HG03342 (cell line): Measurements from ENCODE around the gene TBC1D17.

Experiments
- ATAC-seq: cut with Tn5 transposase; IDR thresholded peaks from one replicate; pipeline ENCODE4 v1.9.1; 2021; ENCODE audit warnings: mild to moderate bottlenecking, moderate library complexity; ENCODE audit not compliant: unreplicated experiment

The TBC1D17 gene

GRCh38 chr19:49860336-49861102, 17.0 kb upstream of the TBC1D17 start:
- ATAC-seq: no peak

DNA sequence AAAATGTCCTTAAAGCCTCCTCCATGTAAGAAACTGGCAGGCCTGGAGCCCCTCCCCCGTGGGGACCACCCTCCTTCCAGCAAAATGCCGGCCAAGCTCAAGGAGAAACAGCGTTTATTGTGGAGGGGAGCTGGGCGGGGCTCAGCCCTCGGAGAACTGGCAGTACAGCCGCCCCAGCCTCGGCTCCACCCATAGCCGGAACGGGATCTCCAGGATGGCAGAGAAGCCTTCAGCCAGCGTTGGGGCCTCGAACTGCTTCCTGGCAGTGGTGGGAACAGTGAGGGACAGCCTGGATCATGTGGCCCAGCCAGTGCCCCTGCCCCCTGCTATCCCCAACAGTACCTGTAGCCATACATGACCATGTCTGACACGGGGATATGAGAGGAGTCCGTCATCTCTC, 16.4 kb upstream of the TBC1D17 start:
- no peak for ATAC-seq

- no peak for ATAC-seq
Observed at GRCh38 chr19:49861541-49862378, 15.7 kb upstream of the TBC1D17 start.

GRCh38 chr19:49862391-49863253, 14.9 kb upstream of the TBC1D17 start:
- no peak for ATAC-seq

DNA sequence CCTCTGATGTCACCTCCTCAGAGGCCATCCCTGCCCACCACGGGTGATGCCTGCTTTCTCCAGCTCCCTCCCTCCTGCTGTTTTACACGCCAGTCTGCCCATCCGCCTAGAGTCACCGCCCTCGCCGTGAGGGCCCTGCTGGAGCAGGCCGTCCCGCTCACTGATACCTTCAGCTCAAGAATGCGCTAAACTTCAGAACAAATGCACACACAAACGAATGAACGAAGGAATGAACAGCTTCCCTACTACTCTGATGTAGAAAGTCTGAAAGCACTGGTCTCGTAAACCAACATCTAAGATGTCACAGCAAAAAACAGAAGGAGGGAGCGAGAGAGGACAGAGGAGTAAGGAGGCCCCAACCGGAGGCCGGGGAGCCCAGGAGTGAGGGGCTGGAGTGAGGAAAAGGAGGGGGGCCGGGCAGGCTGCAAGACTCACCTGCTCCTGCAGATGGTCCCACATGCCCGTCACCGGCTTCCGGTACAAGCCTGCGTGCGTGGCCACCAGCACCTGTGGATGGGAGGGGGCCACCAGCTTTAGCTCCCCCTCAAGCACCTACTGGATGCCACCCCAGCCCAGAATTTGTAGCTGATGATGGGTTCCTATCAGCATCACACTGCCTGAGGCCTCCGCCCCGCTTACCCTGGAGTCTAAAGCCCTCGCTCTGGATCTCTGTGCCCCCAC, 14.1 kb upstream of the TBC1D17 start:
- ATAC-seq: no peak

GRCh38 chr19:49863935-49864320, 13.6 kb upstream of the TBC1D17 start:
- ATAC-seq: no peak

DNA sequence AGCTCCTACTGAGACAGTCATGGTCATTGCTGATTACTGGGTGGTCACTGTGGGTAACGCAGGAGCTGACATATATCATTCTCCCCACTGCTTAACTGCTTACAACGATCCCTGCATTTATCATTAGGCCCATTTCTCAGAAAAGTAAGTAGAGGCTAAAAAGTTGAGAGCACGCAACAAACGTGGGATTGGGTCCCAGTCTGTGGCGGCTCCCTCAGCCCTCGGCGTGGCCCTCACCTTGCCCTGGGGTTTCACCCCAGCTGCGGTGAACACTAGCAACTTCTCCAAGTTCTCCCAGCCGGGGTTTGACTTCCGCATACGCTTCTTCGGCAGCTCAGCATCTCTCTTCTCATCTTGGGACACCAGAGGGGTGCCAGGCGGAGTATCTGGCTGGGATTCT, 12.6 kb upstream of the TBC1D17 start:
- ATAC-seq: no peak

GRCh38 chr19:49866933-49867782, 10.3 kb upstream of the TBC1D17 start, which contains the start of gene PNKP:
TSS of gene PNKP (minus strand) at chr19:49867576. CDS start at chr19:49867204, 372 bp downstream.
- peak; percentile 32 for ATAC-seq

- peak; percentile 5 for ATAC-seq
Observed at GRCh38 chr19:49869009-49869483, 8.5 kb upstream of the TBC1D17 start.

- ATAC-seq: peak; percentile 57
Observed at GRCh38 chr19:49869484-49870308, 7.8 kb upstream of the TBC1D17 start.

DNA sequence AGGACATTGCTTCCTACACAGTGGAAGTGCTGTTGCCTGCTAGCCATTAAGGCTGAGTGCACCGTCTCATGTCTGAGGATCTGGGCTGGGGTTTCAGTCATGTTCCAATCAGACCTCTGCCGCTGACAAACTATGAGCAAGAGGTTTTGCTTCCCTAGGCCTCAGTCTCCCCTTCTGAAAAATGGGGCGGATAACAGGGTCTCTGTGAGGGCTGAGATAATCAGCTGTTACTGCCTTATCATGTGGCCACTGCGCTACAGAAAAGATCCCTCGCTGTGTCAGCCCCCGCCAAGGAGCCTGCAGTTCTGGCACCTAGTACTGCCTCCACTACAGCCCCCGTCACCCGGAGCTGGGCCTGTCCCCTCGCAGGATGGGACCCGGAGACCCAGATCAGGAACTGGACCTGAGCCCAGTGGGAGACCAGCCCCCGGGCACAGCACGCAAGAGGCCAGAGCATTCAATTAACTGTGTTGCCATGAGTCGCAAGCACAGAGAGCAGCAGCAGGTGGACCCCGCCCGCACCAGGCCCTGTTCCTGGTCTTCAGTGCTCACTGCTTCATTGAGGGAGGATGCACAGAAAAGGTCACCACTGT, 7.1 kb upstream of the TBC1D17 start:
- ATAC-seq: no peak

- no peak for ATAC-seq
Observed at GRCh38 chr19:49871349-49871985, 6.0 kb upstream of the TBC1D17 start.

DNA sequence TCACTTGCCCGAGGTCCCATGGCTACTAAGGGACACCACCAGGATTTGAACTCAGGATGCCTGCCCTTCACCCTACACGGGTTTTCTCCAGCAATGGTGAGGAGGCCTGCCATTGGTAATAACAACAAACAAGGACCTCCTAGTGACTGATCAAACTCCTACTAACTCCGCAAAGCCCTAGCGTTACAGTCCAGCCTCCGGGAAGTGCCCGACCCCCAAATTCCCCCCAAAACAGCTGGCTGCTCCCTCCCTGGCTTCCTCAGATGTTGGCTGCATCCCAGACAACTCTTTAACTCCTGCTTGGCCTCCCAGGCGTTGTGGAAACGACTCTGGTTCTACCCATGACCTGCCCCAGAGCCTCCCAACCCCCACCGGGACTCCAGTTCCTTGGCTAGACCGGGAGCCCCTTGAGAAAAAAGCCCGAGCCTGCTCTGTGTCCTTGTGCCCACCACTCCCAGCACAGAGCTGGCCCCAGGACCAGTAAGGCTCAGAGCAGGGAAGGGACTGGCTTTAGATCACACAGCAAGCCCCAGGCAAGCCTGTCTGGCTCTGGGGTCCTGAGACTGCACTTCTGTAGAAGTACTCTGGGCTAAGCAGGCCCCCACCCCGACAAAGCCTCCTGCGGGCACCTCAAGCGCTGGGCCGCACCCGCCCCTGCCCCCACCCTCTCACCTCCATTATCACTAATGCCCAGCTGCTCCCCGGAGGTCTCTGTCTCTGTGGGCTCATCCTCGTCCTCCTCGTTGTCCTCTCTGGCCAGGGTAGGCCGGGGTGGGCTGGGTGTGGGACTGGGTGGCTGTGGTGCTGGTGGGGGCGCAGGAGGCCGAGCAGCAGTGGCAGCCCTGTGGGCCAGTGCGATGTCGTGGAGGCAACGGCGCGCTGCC, 5.0 kb upstream of the TBC1D17 start:
- ATAC-seq: no peak

DNA sequence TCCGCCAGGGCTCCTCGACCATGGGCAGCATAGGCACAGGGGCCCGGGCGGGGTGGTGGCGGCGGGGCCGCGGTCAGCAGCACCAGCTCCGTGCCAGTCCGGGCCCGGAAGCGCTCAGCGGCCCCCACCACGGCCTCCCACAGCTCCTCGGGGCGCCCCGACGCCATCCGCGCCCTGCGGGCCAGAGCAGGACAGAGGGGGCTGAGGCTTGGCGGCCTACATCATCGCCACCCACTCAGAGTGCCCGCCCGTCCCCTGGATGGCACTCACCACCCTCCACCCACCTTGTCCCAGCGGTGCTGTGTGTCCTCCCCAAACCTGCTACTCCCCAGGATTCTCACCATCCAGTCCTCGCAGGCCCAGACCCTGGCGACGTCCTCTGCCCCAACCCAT, 4.4 kb upstream of the TBC1D17 start:
- ATAC-seq: no peak

DNA sequence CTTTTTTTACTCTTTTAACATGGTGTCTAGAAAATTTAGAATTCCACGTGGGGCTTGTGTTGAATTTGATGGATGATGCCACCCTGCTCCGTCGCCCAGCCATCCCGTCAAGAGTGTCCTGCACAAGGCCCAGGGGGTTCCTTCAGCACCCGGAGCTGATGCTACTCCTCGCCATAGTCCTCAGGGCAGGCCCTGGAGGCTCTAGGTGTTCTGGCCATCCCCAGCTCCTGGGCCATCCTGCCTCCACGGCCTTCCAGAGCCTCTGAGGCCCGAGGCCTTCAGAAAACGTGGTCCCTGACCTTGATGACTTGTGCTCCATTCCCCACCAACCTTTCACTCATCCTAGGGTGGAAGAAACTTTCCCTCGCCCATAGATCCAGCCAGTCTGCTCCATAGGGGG, 3.7 kb upstream of the TBC1D17 start:
- no peak for ATAC-seq

DNA sequence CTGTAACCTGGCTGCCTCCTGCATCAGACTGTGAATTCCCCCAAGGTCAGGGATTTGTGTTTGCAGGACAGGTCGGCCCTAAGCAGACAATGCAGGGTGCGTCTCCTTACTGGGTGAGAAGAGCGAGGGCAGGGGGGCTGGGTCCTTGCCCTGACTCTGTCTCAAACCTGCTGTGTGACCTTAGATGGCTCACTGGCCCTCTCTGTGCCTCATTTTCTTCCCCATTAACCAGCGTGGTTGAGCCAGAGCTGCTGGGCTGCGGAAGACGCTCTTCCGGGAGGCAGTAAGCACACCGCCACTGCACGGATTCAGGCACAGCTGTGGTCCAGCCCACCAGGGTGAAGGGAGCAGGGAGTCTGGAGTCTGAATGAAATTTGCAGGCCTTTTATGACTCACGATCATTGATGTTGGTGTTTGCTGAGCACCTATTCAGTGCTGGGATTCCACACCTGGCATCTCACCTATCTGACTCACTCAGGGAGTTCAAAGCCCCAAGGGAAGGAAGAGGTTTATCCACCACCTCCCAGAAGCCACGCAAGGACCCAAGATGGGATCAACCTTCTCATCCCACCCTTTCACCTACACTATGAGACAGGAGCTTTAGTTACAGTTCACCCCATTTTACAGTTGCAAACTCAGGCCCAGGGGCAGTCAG, 2.9 kb upstream of the TBC1D17 start:
- no peak for ATAC-seq
